CD14-positive monocyte (primary cell): ENCODE measurements around the gene POLR3E. TPM values are rescaled to one million over a fixed set of nuclear protein-coding genes. Genes with fewer than 3 reads are reported as not detected.

Experiments
- DNase-seq, 3 donors: peaks; one replicate each; pipeline ENCODE4 v3.0.0-alpha.2; 2011 to 2022
- H2AFZ ChIP-seq: 2 replicates; pipeline ENCODE4 v1.6.0; 2012; ENCODE audit warnings: mild to moderate bottlenecking, low read depth, low read length, inconsistent platforms; ENCODE audit not compliant: insufficient read depth, poor library complexity, severe bottlenecking
- H3K27ac ChIP-seq, 2 donors: 1 replicate in 1 of 2; 2 replicates in 1 of 2; pipeline ENCODE4 v1.5.1; 2012 to 2013; ENCODE audit warnings: low read length in 2 of 2, control low read depth in 1 of 2, inconsistent platforms in 1 of 2, low read depth in 1 of 2, mild to moderate bottlenecking in 1 of 2
- H3K27me3 ChIP-seq, 2 donors: one replicate each; pipeline versions ENCODE4 v1.6.0 to v1.6.1; 2011 to 2013; ENCODE audit warnings: low read length in 2 of 2; ENCODE audit not compliant: control insufficient read depth in 2 of 2, insufficient read depth in 2 of 2
- H3K36me3 ChIP-seq, 2 donors: replicated peaks in 1 of 2; 1 replicate in 1 of 2; 2 replicates in 1 of 2; pipeline versions ENCODE4 v1.5.1 to v1.6.1; 2012 to 2013; ENCODE audit warnings: low read length in 2 of 2, control low read depth in 1 of 2, inconsistent platforms in 1 of 2, mild to moderate bottlenecking in 1 of 2; ENCODE audit not compliant: insufficient read depth in 2 of 2, control insufficient read depth in 1 of 2
- H3K4me1 ChIP-seq, 2 donors: 1 replicate in 1 of 2; 2 replicates in 1 of 2; pipeline versions ENCODE4 v1.5.1 to v1.6.1; 2012 to 2013; ENCODE audit warnings: low read length in 2 of 2, control low read depth in 1 of 2, inconsistent platforms in 1 of 2, mild to moderate bottlenecking in 1 of 2, moderate library complexity in 1 of 2; ENCODE audit not compliant: insufficient read depth in 2 of 2, control insufficient read depth in 1 of 2
- H3K4me2 ChIP-seq: replicated peaks from 2 replicates; pipeline ENCODE3; 2012; ENCODE audit warnings: low read length, moderate library complexity, mild to moderate bottlenecking; ENCODE audit not compliant: poor library complexity, severe bottlenecking; ENCODE audit errors: extremely low read depth
- H3K4me3 ChIP-seq, 3 experiments: fragments of 200-600 bp in 1 of 3; sonication (generic) in 1 of 3; replicated peaks in 1 of 3; 1 replicate in 2 of 3; 2 replicates in 1 of 3; pipeline ENCODE4 v1.5.1; 2011 to 2013; ENCODE audit warnings: low read length in 3 of 3, mild to moderate bottlenecking in 3 of 3, control low read depth in 2 of 3, low read depth in 2 of 3, inconsistent platforms in 1 of 3, moderate library complexity in 1 of 3
- H3K79me2 ChIP-seq: 2 replicates; pipeline ENCODE4 v1.6.0; 2012; ENCODE audit warnings: mild to moderate bottlenecking, control low read depth, inconsistent platforms, low read length, moderate library complexity; ENCODE audit not compliant: insufficient read depth
- H3K9ac ChIP-seq: 2 replicates; pipeline ENCODE4 v1.6.0; 2017; ENCODE audit warnings: low read length, mild to moderate bottlenecking; ENCODE audit not compliant: insufficient read depth, poor library complexity, severe bottlenecking
- H3K9me3 ChIP-seq, 2 donors: replicated peaks in 1 of 2; 1 replicate in 1 of 2; 2 replicates in 1 of 2; pipeline versions ENCODE4 v1.5.1 to v1.6.1; 2012 to 2013; ENCODE audit warnings: low read length in 2 of 2, control low read depth in 1 of 2; ENCODE audit not compliant: control insufficient read depth in 1 of 2, insufficient read depth in 1 of 2
- H4K20me1 ChIP-seq: 2 replicates; pipeline ENCODE4 v1.6.0; 2012; ENCODE audit warnings: mild to moderate bottlenecking, low read length, control low read depth, moderate library complexity; ENCODE audit not compliant: insufficient read depth
- H3K27ac Mint-ChIP-seq, 7 donors: one replicate each; pipeline ENCODE4 v1.8.0; 2020; ENCODE audit warnings: mild to moderate bottlenecking in 7 of 7, mixed read lengths in 7 of 7, moderate library complexity in 6 of 7, inconsistent platforms in 2 of 7
- H3K27me3 Mint-ChIP-seq, 3 donors: one replicate each; pipeline ENCODE4 v1.8.0; 2021 to 2022; ENCODE audit warnings: low read depth in 3 of 3, mild to moderate bottlenecking in 3 of 3, mixed read lengths in 3 of 3, moderate library complexity in 3 of 3, inconsistent platforms in 1 of 3
- H3K36me3 Mint-ChIP-seq, 2 donors: one replicate each; pipeline ENCODE4 v1.8.0; 2020; ENCODE audit warnings: mixed read lengths in 2 of 2, inconsistent platforms in 1 of 2, mild to moderate bottlenecking in 1 of 2
- H3K4me1 Mint-ChIP-seq: one replicate; pipeline ENCODE4 v1.8.0; 2020; ENCODE audit warnings: mild to moderate bottlenecking, mixed read lengths
- H3K4me3 Mint-ChIP-seq, 2 donors: one replicate each; pipeline ENCODE4 v1.8.0; 2020; ENCODE audit warnings: mild to moderate bottlenecking in 2 of 2, mixed read lengths in 2 of 2, moderate library complexity in 1 of 2
- H3K9me3 Mint-ChIP-seq, 7 donors: one replicate each; pipeline ENCODE4 v1.8.0; 2020 to 2022; ENCODE audit warnings: mixed read lengths in 7 of 7, mild to moderate bottlenecking in 6 of 7, moderate library complexity in 6 of 7, inconsistent platforms in 2 of 7
- CTCF ChIP-seq: fragments of 200-600 bp; IDR thresholded peaks from one replicate; pipeline ENCODE4 v1.8.0; 2022; ENCODE audit warnings: antibody characterized with exemption, mild to moderate bottlenecking
- WGBS: methylation state at CpG from one replicate; pipeline ENCODE4 v1.1.5; 2013; ENCODE audit warnings: missing lambda C conversion rate; ENCODE audit not compliant: insufficient coverage; 5-methylcytosine and 5-hydroxymethylcytosine counted together
- intact Hi-C, 2 donors: fragments of 100-400 bp; cut with micrococcal nuclease; formaldehyde crosslinking; loops; one replicate each; pipeline versions ENCODE4 v1.15.0 to v1.15.1; 2023
- polyA plus RNA-seq, 3 donors: library from polyadenylated mRNA; depleted of rRNA in 1 of 3; unstranded in 2 of 3; stranded (reverse) in 1 of 3; fragments of 300-500 nt in 2 of 3; fragments of >200 nt in 1 of 3; fragmentation: Illumina TruSeq in 2 of 3; gene quantifications; 1 replicate in 2 of 3; 2 replicates in 1 of 3; pipeline ENCODE4 v1.2.3, GENCODE V29; 2012 to 2021

Gene POLR3E
- polyA plus RNA-seq, 3 donors, result 4.1 to 34.6 (median 5.7) TPM

GRCh38 chr16:22264786-22265185, 32.4 kb upstream of the POLR3E start:
- peaks cover 0 to 2% (median 0%) of the 10 kb centered on the region in 7 donors for H3K9me3 Mint-ChIP-seq
- Histone ChIP-seq H2AFZ (no peak overlapping the region), H3K36me3 (peaks cover 44 to 59% of the 10 kb centered on the region in 2 donors), H3K9ac (no peak overlapping the region), H3K4me1 (no peaks in the 10 kb centered on the region), H3K9me3 (no peaks in the 10 kb centered on the region), H3K27ac (no peak overlapping the region), H3K79me2 (no peaks in the 10 kb centered on the region), H4K20me1 (no peaks in the 10 kb centered on the region), H3K4me3 (no peak overlapping the region), H3K4me2 (no peak overlapping the region), H3K27me3 (no peaks in the 10 kb centered on the region)
- peak overlapping the region in 1 of 7 donors; percentile 4 for H3K27ac Mint-ChIP-seq
- no peak for DNase-seq
- peaks cover 37 to 84% of the 10 kb centered on the region in 2 donors for H3K36me3 Mint-ChIP-seq
- no peak overlapping the region for H3K4me3 Mint-ChIP-seq
- WGBS, result 98% methylated on average over 7 of the region's 7 CpGs
- TF ChIP-seq CTCF, result no peak
- intact Hi-C loops, result no loop called here
- H3K4me1 Mint-ChIP-seq, result no peaks in the 10 kb centered on the region
- H3K27me3 Mint-ChIP-seq, result no peaks in the 10 kb centered on the region

GRCh38 chr16:22265351-22265750, 31.9 kb upstream of the POLR3E start:
- Mint-ChIP-seq H3K9me3 (no peaks in the 10 kb centered on the region), H3K4me3 (no peak overlapping the region), H3K36me3 (peaks cover 32 to 84% of the 10 kb centered on the region in 2 donors), H3K27ac (peak overlapping the region in 4 of 7 donors; percentile 5 to 50 (median 24)), H3K4me1 (no peaks in the 10 kb centered on the region), H3K27me3 (no peaks in the 10 kb centered on the region)
- no peak for DNase-seq
- Histone ChIP-seq H3K4me2 (no peak overlapping the region), H3K27me3 (no peaks in the 10 kb centered on the region), H3K9me3 (no peaks in the 10 kb centered on the region), H3K4me3 (no peak overlapping the region), H2AFZ (no peak overlapping the region), H3K9ac (no peak overlapping the region), H4K20me1 (no peaks in the 10 kb centered on the region), H3K27ac (no peak overlapping the region), H3K4me1 (no peaks in the 10 kb centered on the region), H3K79me2 (no peaks in the 10 kb centered on the region), H3K36me3 (peaks cover 40 to 54% of the 10 kb centered on the region in 2 donors)
- intact Hi-C loops, result no loop called here
- TF ChIP-seq CTCF, result no peak
- 97% methylated on average over 5 of the region's 5 CpGs for WGBS
